ENCODE results near the gene PSPC1.

PSPC1 gene

DNA sequence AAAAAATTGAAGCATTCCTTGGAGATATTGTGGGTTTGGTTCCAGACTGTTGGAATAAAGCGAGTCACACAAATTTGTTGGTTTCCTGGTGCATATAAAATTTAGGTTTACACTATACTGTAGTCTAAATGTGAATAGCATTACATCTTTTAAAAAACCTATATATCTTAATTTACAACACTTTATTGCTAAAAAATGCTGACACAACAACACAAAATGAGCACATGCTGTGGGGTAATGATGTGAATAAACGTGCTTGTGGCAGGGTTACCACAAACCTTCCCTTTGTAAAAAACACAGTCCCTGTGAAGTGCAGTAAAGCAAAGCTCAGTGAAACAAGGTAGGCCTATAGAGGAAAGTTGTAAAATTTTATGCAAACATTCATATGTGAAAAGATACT lies 121.6 kb downstream of the PSPC1 start:
- TF ChIP-seq, protein P1, sequence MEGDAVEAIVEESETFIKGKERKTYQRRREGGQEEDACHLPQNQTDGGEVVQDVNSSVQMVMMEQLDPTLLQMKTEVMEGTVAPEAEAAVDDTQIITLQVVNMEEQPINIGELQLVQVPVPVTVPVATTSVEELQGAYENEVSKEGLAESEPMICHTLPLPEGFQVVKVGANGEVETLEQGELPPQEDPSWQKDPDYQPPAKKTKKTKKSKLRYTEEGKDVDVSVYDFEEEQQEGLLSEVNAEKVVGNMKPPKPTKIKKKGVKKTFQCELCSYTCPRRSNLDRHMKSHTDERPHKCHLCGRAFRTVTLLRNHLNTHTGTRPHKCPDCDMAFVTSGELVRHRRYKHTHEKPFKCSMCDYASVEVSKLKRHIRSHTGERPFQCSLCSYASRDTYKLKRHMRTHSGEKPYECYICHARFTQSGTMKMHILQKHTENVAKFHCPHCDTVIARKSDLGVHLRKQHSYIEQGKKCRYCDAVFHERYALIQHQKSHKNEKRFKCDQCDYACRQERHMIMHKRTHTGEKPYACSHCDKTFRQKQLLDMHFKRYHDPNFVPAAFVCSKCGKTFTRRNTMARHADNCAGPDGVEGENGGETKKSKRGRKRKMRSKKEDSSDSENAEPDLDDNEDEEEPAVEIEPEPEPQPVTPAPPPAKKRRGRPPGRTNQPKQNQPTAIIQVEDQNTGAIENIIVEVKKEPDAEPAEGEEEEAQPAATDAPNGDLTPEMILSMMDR (IDR thresholded peaks at IDR 0.05) = no peak

DNA sequence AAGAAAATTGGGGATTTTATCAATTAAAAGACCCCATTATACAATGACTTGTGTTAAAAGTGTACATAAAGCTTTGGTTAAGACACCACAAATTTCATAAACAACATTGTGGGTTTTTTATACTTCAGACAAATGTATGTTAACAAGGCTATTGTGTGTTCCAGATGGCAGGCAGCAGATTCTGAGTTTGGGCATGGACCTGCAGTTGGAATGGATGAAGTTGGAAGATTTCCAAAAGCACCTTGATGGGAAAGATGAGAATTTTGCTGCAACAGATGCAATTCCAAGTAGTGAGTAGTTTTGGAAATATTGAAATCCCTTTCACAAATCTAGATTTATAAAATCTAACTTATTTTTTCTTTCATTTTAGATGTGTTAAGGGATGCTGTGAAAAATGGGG lies 123.9 kb downstream of the PSPC1 start:
- TF ChIP-seq, protein P1 (IDR thresholded peaks at IDR 0.05) = no peak

DNA sequence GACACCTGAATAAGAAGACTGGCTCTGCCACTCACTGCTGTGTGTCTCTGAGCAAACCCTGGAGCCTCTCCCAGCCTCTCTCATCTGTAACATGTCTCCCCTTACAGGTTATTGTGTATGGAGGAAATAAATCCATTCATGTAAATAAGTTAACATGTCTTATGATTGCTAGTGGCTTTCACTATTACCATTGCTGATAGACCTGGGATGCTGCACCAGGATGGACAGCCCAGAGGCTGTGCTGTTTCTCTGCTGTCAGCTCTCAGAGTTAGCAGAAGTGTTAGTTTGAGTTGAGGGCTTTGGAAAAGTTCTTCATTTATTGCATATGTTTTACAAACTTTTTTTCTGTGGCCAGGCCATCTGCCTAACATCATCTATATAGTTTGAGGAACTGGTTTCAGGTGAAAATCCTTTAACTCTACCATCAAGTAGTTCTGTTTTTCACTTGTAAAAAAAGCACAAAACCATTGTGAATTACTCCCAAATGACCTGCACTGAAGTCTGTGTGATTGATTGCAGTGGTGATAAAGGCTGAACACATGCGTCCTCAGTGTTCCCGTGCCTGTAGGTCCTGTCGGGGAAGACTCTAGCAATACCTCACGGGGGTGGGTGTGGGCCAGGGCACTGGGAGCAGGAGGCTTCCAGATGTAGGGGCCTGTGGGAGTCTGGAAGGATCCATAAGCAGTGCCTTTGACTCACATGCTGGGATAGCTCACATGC lies 124.7 kb downstream of the PSPC1 start:
- TF ChIP-seq, protein P1 (IDR thresholded peaks at IDR 0.05) = no peak

All from LNCAP (cell line).